ENCODE data around the gene CCDC201.

DNA sequence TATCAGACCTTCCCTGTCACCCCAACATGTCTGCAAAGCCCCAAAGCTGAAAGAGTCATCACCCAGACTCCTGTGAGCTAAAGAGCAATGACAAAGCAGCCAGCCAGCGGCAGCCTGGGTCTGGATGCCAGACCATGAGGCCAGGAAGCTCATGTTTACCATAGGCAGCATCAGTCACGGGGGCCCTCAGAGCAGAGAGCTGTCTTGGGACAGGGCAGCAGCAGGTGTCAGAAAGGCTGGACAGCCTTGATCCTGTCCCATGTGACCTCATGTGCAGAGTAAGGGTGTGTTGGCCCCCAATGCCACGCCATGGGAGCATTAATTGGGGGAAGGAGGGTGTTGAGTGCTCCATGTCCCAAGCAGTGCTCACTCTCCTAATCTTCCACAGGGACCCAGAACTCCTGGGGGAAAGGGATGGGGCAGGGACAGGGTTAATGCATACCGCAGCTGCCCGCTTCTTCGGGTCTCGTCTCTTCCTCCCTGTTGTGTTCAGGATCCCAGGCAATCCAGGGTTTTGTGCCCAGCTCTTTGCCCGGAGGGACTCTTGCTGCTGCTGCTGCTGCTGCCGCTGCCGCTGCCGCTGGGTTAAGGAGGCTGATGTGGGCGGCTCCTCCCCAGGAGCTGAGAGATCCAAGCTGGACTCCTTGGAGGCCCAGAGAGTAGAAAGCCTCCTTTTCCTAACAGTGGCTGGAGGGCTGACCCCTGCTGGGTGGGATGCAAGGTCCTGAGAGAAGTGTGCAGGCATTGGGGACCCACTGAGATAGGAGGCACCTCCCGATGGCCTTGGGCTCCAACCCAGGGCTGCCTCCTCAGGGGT is 7.1 kb downstream of the CCDC201 start:
- no peak for TF ChIP-seq CTCF (IDR thresholded peaks at IDR 0.05)
- TF ChIP-seq POLR2A (IDR thresholded peaks at IDR 0.05), result no peak

All from lower leg skin (tissue), 3 donors.